Measurements from ENCODE around the gene SSPN. TPM values are rescaled to one million over a fixed set of nuclear protein-coding genes. Genes with fewer than 3 reads are reported as not detected.

Gene SSPN
- total RNA-seq, 2 donors from 2014 or later: 8.5 to 13.5 TPM

- no peak overlapping the region for H3K4me3 ChIP-seq
- no peak overlapping the region for H3K27ac ChIP-seq
- H3K27me3 ChIP-seq: no peaks in the 10 kb centered on the region
- no peak overlapping the region for H3K9ac ChIP-seq (ENCODE audit: low read depth in 2 of 2, low read length in 2 of 2)
- no peak for DNase-seq
- no peak for TF ChIP-seq CTCF (IDR thresholded peaks at IDR 0.05)
- intact Hi-C loops (cut with DNase I): no loop called here
- H3K36me3 ChIP-seq: no peaks in the 10 kb centered on the region
- H3K9me3 ChIP-seq: no peaks in the 10 kb centered on the region
- no peaks in the 10 kb centered on the region for H3K4me1 ChIP-seq
Measured at GRCh38 chr12:26264215-26264838, 69.0 kb downstream of the SSPN start.

GRCh38 chr12:26265606-26266005 lies 70.2 kb downstream of the SSPN start:
- Histone ChIP-seq H3K27me3 (no peaks in the 10 kb centered on the region), H3K36me3 (no peaks in the 10 kb centered on the region), H3K9ac (ENCODE audit: low read depth in 2 of 2, low read length in 2 of 2) (no peak overlapping the region), H3K4me3 (no peak overlapping the region), H3K27ac (no peak overlapping the region), H3K9me3 (no peaks in the 10 kb centered on the region), H3K4me1 (no peaks in the 10 kb centered on the region)
- no peak for DNase-seq
- intact Hi-C loops (cut with DNase I): no loop called here
- TF ChIP-seq CTCF (IDR thresholded peaks at IDR 0.05): no peak

GRCh38 chr12:26266881-26267280 lies 71.5 kb downstream of the SSPN start:
- no peaks in the 10 kb centered on the region for H3K36me3 ChIP-seq
- no peak for DNase-seq
- no peak overlapping the region for H3K9ac ChIP-seq (ENCODE audit: low read depth in 2 of 2, low read length in 2 of 2)
- intact Hi-C loops (cut with DNase I): no loop called here
- no peaks in the 10 kb centered on the region for H3K9me3 ChIP-seq
- H3K4me1 ChIP-seq: no peaks in the 10 kb centered on the region
- no peak overlapping the region for H3K4me3 ChIP-seq
- no peak overlapping the region for H3K27ac ChIP-seq
- no peaks in the 10 kb centered on the region for H3K27me3 ChIP-seq
- TF ChIP-seq CTCF (IDR thresholded peaks at IDR 0.05): no peak

- TF ChIP-seq CTCF (IDR thresholded peaks at IDR 0.05): no peak
- Histone ChIP-seq H3K4me1 (no peaks in the 10 kb centered on the region), H3K27me3 (no peaks in the 10 kb centered on the region), H3K9ac (ENCODE audit: low read depth in 2 of 2, low read length in 2 of 2) (no peak overlapping the region), H3K4me3 (no peak overlapping the region), H3K27ac (no peak overlapping the region), H3K9me3 (no peaks in the 10 kb centered on the region), H3K36me3 (no peaks in the 10 kb centered on the region)
- intact Hi-C loops (cut with DNase I): no loop called here
- no peak for DNase-seq
Measured at GRCh38 chr12:26268841-26269561, 73.6 kb downstream of the SSPN start.

GRCh38 chr12:26269562-26270284 lies 74.3 kb downstream of the SSPN start:
- DNase-seq: no peak
- Histone ChIP-seq H3K27me3 (no peaks in the 10 kb centered on the region), H3K4me1 (no peaks in the 10 kb centered on the region), H3K36me3 (no peaks in the 10 kb centered on the region), H3K27ac (no peak overlapping the region), H3K9me3 (no peaks in the 10 kb centered on the region), H3K4me3 (no peak overlapping the region), H3K9ac (ENCODE audit: low read depth in 2 of 2, low read length in 2 of 2) (no peak overlapping the region)
- intact Hi-C loops (cut with DNase I): no loop called here
- no peak for TF ChIP-seq CTCF (IDR thresholded peaks at IDR 0.05)
